Spleen (tissue), 7 donors: Measurements from ENCODE around the gene KEL.

Source experiments
- POLR2AphosphoS5 ChIP-seq, 3 donors: sonication (generic); formaldehyde crosslinking; IDR thresholded peaks; one replicate each; pipeline ENCODE4 v1.5.1; 2017; ENCODE audit warnings: antibody characterized with exemption in 3 of 3
- TF ChIP-seq, protein P1 (sequence below), 11 experiments: fragments of 200-600 bp in 7 of 11; fragments of 450-650 bp in 4 of 11; sonication (generic) in 4 of 11; IDR thresholded peaks in 8 of 11; conservative IDR thresholded peaks in 3 of 11; 1 replicate in 7 of 11; 2 replicates in 4 of 11; pipeline versions ENCODE4 v1.4.0 to v1.8.0; 2016 to 2021; ENCODE audit warnings: antibody characterized with exemption in 11 of 11, inconsistent platforms in 4 of 11, mild to moderate bottlenecking in 1 of 11
- donor health status: DM: no; HTN: no; CAD: no; lungs with moderate emphysema.
- donor health status: DM: no; HTN: no; CAD: no.
- donor health status: DM: no; HTN: no; CAD: no.

GRCh38 chr7:142957723-142958122, 4.4 kb downstream of the KEL start:
- TF ChIP-seq, protein P1, sequence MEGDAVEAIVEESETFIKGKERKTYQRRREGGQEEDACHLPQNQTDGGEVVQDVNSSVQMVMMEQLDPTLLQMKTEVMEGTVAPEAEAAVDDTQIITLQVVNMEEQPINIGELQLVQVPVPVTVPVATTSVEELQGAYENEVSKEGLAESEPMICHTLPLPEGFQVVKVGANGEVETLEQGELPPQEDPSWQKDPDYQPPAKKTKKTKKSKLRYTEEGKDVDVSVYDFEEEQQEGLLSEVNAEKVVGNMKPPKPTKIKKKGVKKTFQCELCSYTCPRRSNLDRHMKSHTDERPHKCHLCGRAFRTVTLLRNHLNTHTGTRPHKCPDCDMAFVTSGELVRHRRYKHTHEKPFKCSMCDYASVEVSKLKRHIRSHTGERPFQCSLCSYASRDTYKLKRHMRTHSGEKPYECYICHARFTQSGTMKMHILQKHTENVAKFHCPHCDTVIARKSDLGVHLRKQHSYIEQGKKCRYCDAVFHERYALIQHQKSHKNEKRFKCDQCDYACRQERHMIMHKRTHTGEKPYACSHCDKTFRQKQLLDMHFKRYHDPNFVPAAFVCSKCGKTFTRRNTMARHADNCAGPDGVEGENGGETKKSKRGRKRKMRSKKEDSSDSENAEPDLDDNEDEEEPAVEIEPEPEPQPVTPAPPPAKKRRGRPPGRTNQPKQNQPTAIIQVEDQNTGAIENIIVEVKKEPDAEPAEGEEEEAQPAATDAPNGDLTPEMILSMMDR (IDR thresholded peaks at IDR 0.05 in 8 of 11, conservative IDR thresholded peaks at IDR 0.05 in 3 of 11), result no peak
- TF ChIP-seq POLR2AphosphoS5 (IDR thresholded peaks at IDR 0.05), result no peak
